ENCODE measurements around the gene MSRB1.
"Not testable (repeated sequence)": the region's sequence is repeated elsewhere in the genome, so short reads cannot be mapped to it uniquely, and the experiment has no call there.

MSRB1 gene

DNA sequence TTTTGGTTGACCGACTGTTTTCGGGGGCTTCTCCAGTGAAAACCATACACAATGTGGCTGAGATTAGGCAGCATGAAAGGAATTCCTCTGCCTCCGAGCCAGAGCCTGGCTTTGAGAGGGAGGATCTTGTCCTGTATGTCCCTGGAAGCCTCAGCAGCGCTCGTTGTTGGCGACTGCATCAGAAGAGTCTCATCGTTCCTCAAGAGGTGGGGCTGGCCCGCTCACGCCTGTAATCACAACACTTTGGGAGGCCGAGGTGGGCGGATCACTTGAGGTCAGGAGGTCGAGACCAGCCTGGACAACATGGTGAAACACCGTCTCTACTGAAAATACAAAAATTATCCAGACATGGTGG, 39.8 kb downstream of the MSRB1 start:
- no peaks in the 10 kb centered on the region for H3K27me3 ChIP-seq (ENCODE audit: low read depth, low read length)
- H3K9ac ChIP-seq (ENCODE audit: low read length) = no peak overlapping the region
- no peak overlapping the region for H3K27ac ChIP-seq (ENCODE audit: low read length)
- no peaks in the 10 kb centered on the region for H3K9me3 ChIP-seq (ENCODE audit: insufficient read depth, low read length)
- H3K4me3 ChIP-seq (ENCODE audit: low read length) = no peak overlapping the region
- no peaks in the 10 kb centered on the region for H3K79me2 ChIP-seq (ENCODE audit: low read length)
- H2AFZ ChIP-seq (ENCODE audit: low read depth, low read length) = no peak overlapping the region
- no peaks in the 10 kb centered on the region for H3K36me3 ChIP-seq (replicated peaks; ENCODE audit: low read depth, low read length)
- TF ChIP-seq, protein P1, sequence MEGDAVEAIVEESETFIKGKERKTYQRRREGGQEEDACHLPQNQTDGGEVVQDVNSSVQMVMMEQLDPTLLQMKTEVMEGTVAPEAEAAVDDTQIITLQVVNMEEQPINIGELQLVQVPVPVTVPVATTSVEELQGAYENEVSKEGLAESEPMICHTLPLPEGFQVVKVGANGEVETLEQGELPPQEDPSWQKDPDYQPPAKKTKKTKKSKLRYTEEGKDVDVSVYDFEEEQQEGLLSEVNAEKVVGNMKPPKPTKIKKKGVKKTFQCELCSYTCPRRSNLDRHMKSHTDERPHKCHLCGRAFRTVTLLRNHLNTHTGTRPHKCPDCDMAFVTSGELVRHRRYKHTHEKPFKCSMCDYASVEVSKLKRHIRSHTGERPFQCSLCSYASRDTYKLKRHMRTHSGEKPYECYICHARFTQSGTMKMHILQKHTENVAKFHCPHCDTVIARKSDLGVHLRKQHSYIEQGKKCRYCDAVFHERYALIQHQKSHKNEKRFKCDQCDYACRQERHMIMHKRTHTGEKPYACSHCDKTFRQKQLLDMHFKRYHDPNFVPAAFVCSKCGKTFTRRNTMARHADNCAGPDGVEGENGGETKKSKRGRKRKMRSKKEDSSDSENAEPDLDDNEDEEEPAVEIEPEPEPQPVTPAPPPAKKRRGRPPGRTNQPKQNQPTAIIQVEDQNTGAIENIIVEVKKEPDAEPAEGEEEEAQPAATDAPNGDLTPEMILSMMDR (IDR thresholded peaks at IDR 0.05; ENCODE audit: low read depth, low read length) = no peak
- no peak for TF ChIP-seq EZH2phosphoT487 (IDR thresholded peaks at IDR 0.05; ENCODE audit: low read depth)
- H3K4me1 ChIP-seq (ENCODE audit: low read length) = no peaks in the 10 kb centered on the region
- no peaks in the 10 kb centered on the region for H4K20me1 ChIP-seq (ENCODE audit: insufficient read depth, low read length)
- H3K4me2 ChIP-seq (ENCODE audit: low read length) = no peak overlapping the region

DNA sequence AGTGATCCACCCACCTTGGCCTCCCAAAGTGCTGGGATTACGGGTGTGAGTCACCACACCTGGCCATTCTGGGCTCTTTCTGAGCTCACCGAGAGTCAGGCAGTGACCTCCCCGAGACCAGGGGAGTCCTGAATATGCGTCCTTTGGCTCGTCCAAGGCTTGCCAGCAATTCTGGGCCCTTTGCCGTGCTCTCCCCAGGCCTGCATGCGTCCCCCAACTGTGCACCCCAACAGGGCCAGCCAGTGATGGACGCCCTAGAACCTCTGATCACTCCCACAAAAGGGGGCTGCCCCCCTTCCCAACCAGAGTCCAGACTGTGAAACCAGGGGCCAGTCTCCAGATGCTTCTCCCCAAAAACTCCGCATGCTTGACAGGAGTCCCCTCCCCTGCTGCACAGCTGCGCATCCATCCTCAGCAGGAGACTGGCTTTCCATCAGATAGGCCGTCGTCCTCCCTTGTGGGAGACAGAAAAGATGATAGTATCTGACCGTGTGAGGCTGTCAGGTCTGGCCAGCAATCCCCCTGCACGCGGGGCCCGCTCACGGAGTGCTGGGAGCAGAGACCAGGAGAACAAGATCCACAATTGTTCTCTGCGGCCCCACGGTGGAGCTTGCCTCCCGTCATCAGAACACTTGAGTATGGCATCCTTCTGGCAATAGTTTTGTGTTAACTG, 40.3 kb downstream of the MSRB1 start:
- H3K27ac ChIP-seq (ENCODE audit: low read length) = no peak overlapping the region
- H2AFZ ChIP-seq (ENCODE audit: low read depth, low read length) = no peak overlapping the region
- no peaks in the 10 kb centered on the region for H3K4me1 ChIP-seq (ENCODE audit: low read length)
- H3K79me2 ChIP-seq (ENCODE audit: low read length) = no peaks in the 10 kb centered on the region
- H4K20me1 ChIP-seq (ENCODE audit: insufficient read depth, low read length) = no peaks in the 10 kb centered on the region
- H3K36me3 ChIP-seq (replicated peaks; ENCODE audit: low read depth, low read length) = no peaks in the 10 kb centered on the region
- H3K4me3 ChIP-seq (ENCODE audit: low read length) = no peak overlapping the region
- no peaks in the 10 kb centered on the region for H3K9me3 ChIP-seq (ENCODE audit: insufficient read depth, low read length)
- no peak overlapping the region for H3K4me2 ChIP-seq (ENCODE audit: low read length)
- TF ChIP-seq, protein P1 (IDR thresholded peaks at IDR 0.05; ENCODE audit: low read depth, low read length) = no peak
- no peak for TF ChIP-seq EZH2phosphoT487 (IDR thresholded peaks at IDR 0.05; ENCODE audit: low read depth)
- H3K27me3 ChIP-seq (ENCODE audit: low read depth, low read length) = no peaks in the 10 kb centered on the region
- H3K9ac ChIP-seq (ENCODE audit: low read length) = no peak overlapping the region

DNA sequence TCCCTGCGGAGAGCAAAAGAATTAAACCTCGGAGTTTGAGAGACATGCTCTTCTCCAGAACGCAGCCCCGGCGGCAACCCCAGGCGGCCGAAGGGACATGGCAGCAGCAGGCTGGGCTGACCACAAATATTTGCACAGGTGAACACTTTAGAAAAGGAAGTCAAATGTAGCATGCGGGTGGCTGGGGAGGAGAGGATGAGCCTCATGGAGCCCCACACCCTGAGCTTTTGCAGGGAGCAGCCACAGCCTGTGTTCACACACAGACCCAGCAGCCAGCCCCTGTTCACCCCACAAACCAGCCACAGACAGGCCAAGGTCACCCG, 42.6 kb downstream of the MSRB1 start:
- no peak overlapping the region for H3K4me3 ChIP-seq (ENCODE audit: low read length)
- no peak overlapping the region for H3K27ac ChIP-seq (ENCODE audit: low read length)
- no peaks in the 10 kb centered on the region for H3K36me3 ChIP-seq (replicated peaks; ENCODE audit: low read depth, low read length)
- H3K27me3 ChIP-seq (ENCODE audit: low read depth, low read length) = no peaks in the 10 kb centered on the region
- H4K20me1 ChIP-seq (ENCODE audit: insufficient read depth, low read length) = no peaks in the 10 kb centered on the region
- H2AFZ ChIP-seq (ENCODE audit: low read depth, low read length) = no peak overlapping the region
- H3K9ac ChIP-seq (ENCODE audit: low read length) = no peak overlapping the region
- no peaks in the 10 kb centered on the region for H3K79me2 ChIP-seq (ENCODE audit: low read length)
- H3K4me2 ChIP-seq (ENCODE audit: low read length) = no peak overlapping the region
- TF ChIP-seq, protein P1 (IDR thresholded peaks at IDR 0.05; ENCODE audit: low read depth, low read length) = no peak
- no peak for TF ChIP-seq EZH2phosphoT487 (IDR thresholded peaks at IDR 0.05; ENCODE audit: low read depth)
- no peaks in the 10 kb centered on the region for H3K9me3 ChIP-seq (ENCODE audit: insufficient read depth, low read length)
- H3K4me1 ChIP-seq (ENCODE audit: low read length) = no peaks in the 10 kb centered on the region

DNA sequence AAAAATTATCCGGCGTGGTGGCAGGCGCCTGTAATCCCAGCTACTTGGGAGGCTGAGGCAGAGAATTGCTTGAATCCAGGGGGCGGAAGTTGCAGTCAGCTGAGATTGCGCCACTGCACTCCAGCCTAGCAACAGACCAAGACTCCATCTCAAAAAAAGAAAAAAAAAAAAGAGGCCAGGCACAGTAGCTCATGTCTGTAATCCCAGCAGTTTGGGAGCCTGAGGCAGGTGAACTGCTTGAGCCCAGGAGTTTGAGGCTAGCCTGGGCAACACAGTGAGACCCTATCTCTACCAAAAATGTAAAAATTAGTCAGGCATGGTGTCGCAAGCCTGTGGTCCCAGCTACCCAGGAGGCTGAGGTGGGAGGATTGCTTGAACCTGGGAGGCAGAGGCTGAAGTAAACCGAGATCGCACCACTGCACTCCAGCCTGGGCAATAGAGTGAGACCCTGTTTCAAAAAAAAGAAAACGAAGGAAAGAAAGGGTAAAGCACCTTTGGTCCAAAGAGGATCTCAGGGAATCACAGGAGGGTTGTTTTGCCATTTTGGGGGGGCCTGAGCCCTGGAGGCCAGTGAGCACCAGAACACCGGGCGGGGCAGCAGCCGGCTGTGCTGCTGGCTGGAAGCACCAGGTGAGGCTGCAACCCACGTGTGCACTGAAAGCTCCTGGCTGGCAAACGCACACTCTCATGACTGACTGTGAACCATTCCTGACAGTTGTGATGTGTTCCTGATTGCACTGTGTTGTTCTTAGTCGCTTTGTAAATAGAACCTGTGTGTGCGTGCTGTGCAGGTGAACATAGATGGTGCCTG, 43.2 kb downstream of the MSRB1 start:
- Histone ChIP-seq H3K36me3 (replicated peaks; ENCODE audit: low read depth, low read length) (no peaks in the 10 kb centered on the region), H3K4me2 (ENCODE audit: low read length) (no peak overlapping the region), H3K9me3 (ENCODE audit: insufficient read depth, low read length) (no peaks in the 10 kb centered on the region), H3K27ac (ENCODE audit: low read length) (no peak overlapping the region), H3K4me3 (ENCODE audit: low read length) (no peak overlapping the region), H4K20me1 (ENCODE audit: insufficient read depth, low read length) (no peaks in the 10 kb centered on the region), H3K79me2 (ENCODE audit: low read length) (no peaks in the 10 kb centered on the region), H3K4me1 (ENCODE audit: low read length) (no peaks in the 10 kb centered on the region), H2AFZ (ENCODE audit: low read depth, low read length) (no peak overlapping the region), H3K9ac (ENCODE audit: low read length) (no peak overlapping the region), H3K27me3 (ENCODE audit: low read depth, low read length) (no peaks in the 10 kb centered on the region)
- TF ChIP-seq EZH2phosphoT487 (IDR thresholded peaks at IDR 0.05; ENCODE audit: low read depth) = no peak
- TF ChIP-seq, protein P1 (IDR thresholded peaks at IDR 0.05; ENCODE audit: low read depth, low read length) = no peak

DNA sequence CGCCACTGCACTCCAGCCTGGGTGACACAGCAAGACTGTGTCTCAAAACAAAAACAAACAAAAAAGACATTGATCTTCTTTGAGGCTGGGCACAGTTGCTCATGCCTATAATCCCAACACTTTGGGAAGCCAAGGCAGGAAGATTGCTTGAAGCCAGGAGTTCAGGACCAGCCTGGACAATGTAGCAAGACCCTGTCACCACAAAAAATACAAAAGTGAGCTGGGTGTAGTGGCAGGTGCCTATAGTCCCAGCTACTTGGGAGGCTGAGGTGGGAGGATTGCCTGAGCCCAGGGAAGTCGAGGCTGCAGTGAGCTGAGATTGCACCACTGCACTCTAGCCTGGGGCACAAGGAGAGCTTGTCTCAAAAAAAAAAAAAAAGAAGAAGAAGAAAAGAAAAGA, 45.3 kb downstream of the MSRB1 start:
- H3K4me3 ChIP-seq (ENCODE audit: low read length); H3K4me1 ChIP-seq (ENCODE audit: low read length); H3K27ac ChIP-seq (ENCODE audit: low read length); H3K36me3 ChIP-seq (replicated peaks; ENCODE audit: low read depth, low read length); H2AFZ ChIP-seq (ENCODE audit: low read depth, low read length); H3K9ac ChIP-seq (ENCODE audit: low read length); H3K27me3 ChIP-seq (ENCODE audit: low read depth, low read length); H3K4me2 ChIP-seq (ENCODE audit: low read length); H3K9me3 ChIP-seq (ENCODE audit: insufficient read depth, low read length); H4K20me1 ChIP-seq (ENCODE audit: insufficient read depth, low read length); H3K79me2 ChIP-seq (ENCODE audit: low read length): not testable (repeated sequence)
